ENCODE data around the gene TAAR6. TPM values are rescaled to one million over a fixed set of nuclear protein-coding genes. Genes with fewer than 3 reads are reported as not detected.
A peak's percentile ranks its signal among the peaks of the same experiment; 100 is the strongest.
"Not testable (repeated sequence)": the region's sequence is repeated elsewhere in the genome, so short reads cannot be mapped to it uniquely, and the experiment has no call there.

Gene TAAR6
- total RNA-seq, 1 donor from 2014 or later, result not detected

DNA sequence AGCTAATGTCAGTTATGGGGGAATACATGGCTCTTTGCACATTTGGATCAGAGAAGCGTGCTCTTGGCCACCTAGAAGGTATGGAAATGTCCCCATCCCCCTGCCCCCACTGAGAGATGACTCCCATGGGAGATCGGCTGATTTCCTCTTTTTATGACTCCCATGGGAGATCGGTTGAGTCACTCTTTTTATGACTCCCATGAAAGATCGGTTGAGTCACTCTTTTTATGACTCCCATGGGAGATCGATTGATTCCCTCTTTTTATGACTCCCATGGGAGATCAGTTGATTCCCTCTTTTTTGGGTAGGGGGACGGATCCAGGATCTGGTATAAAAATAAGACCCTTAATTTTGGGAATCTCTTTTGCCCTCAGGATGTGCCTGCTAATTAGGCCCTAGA, 42.3 kb upstream of the TAAR6 start:
- Mint-ChIP-seq H3K27me3 (ENCODE audit: unreplicated experiment) (no peaks in the 10 kb centered on the region), H3K27ac (ENCODE audit: unreplicated experiment) (no peak overlapping the region), H3K4me1 (ENCODE audit: unreplicated experiment) (no peaks in the 10 kb centered on the region), H3K9me3 (ENCODE audit: unreplicated experiment) (no peaks in the 10 kb centered on the region), H3K4me3 (ENCODE audit: unreplicated experiment) (no peak overlapping the region), H3K36me3 (ENCODE audit: low read depth, unreplicated experiment) (no peaks in the 10 kb centered on the region)
- DNase-seq (ENCODE audit: low spot score), result no peak
- TF ChIP-seq, protein P1, sequence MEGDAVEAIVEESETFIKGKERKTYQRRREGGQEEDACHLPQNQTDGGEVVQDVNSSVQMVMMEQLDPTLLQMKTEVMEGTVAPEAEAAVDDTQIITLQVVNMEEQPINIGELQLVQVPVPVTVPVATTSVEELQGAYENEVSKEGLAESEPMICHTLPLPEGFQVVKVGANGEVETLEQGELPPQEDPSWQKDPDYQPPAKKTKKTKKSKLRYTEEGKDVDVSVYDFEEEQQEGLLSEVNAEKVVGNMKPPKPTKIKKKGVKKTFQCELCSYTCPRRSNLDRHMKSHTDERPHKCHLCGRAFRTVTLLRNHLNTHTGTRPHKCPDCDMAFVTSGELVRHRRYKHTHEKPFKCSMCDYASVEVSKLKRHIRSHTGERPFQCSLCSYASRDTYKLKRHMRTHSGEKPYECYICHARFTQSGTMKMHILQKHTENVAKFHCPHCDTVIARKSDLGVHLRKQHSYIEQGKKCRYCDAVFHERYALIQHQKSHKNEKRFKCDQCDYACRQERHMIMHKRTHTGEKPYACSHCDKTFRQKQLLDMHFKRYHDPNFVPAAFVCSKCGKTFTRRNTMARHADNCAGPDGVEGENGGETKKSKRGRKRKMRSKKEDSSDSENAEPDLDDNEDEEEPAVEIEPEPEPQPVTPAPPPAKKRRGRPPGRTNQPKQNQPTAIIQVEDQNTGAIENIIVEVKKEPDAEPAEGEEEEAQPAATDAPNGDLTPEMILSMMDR (IDR thresholded peaks at IDR 0.05; ENCODE audit: unreplicated experiment), result no peak

DNA sequence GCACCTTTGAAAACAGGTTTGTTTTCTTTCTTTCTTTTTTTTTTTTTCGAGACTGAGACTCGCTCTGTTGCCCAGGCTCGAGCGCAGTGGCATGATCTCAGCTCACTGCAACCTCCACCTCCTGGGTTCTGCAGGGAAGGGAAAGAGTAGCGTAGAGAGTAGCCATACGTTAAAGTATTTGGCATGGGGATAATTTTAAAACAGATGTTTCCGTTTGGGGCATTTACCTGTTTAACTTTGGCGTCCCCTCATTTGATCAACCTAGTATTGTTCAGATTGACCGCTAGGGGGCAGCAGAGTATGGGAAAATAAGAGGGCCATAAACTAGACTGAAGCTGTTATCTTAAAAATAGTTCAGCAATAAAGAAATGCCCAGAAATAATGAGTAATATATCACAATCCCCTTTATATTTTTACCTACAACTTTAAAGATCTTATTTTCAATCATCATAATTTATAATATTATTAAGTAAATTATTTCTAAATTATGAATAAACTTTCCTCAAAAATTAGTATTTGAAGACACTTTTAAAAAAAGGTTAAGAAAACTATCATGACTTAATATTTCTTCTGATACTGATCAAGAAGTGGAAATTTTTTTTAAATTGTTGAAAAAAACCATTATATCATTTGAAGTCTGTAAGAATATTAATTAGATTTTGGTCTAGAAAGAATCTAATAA, 39.7 kb upstream of the TAAR6 start:
- Mint-ChIP-seq H3K9me3 (ENCODE audit: unreplicated experiment) (no peaks in the 10 kb centered on the region), H3K36me3 (ENCODE audit: low read depth, unreplicated experiment) (no peaks in the 10 kb centered on the region), H3K27me3 (ENCODE audit: unreplicated experiment) (no peaks in the 10 kb centered on the region), H3K27ac (ENCODE audit: unreplicated experiment) (no peak overlapping the region), H3K4me3 (ENCODE audit: unreplicated experiment) (no peak overlapping the region), H3K4me1 (ENCODE audit: unreplicated experiment) (no peaks in the 10 kb centered on the region)
- DNase-seq (ENCODE audit: low spot score), result peak; percentile 70
- TF ChIP-seq, protein P1 (IDR thresholded peaks at IDR 0.05; ENCODE audit: unreplicated experiment), result peak; percentile 95

DNA sequence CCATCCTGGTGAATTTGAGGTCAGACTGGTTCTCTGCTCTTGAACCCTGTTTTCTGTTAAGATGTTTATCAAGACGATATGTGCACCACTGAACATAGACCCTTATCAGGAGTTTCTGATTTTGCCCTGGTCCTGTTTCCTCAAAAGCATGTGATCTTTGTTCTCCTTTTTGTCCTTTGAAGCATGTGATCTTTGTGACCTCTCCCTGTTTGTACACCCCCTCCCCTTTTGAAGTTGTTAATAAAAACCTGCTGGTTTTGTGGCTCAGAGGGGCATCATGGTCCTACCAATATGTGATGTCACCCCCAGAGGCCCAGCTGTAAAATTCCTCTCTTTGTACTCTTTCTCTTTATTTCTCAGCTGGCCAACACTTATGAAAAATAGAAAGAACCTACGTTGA, 35.6 kb upstream of the TAAR6 start:
- not testable (repeated sequence) for H3K36me3 Mint-ChIP-seq (ENCODE audit: low read depth, unreplicated experiment); DNase-seq (ENCODE audit: low spot score); H3K9me3 Mint-ChIP-seq (ENCODE audit: unreplicated experiment); H3K4me1 Mint-ChIP-seq (ENCODE audit: unreplicated experiment); H3K27ac Mint-ChIP-seq (ENCODE audit: unreplicated experiment); H3K27me3 Mint-ChIP-seq (ENCODE audit: unreplicated experiment); H3K4me3 Mint-ChIP-seq (ENCODE audit: unreplicated experiment)

DNA sequence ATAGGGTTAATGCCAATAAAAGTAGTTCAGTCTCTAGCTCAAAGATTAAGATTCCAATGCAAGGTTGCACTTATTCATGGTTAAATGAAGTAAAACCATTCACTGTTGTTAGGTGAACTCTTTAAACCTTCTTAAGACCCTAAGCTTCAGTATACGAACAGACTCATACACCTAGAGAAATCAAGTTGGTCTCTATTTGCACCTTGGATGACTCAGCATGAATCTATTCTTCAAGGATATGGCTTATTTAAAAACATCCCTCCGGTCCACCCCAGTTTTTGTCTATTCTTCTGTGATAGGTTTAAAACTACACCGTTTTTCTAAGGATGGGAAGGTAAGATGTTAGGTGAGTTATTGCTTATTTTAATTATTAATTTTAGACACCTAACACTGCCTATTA, 33.0 kb upstream of the TAAR6 start:
- DNase-seq (ENCODE audit: low spot score), result no peak
- TF ChIP-seq, protein P1 (IDR thresholded peaks at IDR 0.05; ENCODE audit: unreplicated experiment), result no peak
- Mint-ChIP-seq H3K36me3 (ENCODE audit: low read depth, unreplicated experiment) (no peaks in the 10 kb centered on the region), H3K9me3 (ENCODE audit: unreplicated experiment) (no peaks in the 10 kb centered on the region), H3K27me3 (ENCODE audit: unreplicated experiment) (no peaks in the 10 kb centered on the region), H3K27ac (ENCODE audit: unreplicated experiment) (no peak overlapping the region), H3K4me1 (ENCODE audit: unreplicated experiment) (no peaks in the 10 kb centered on the region), H3K4me3 (ENCODE audit: unreplicated experiment) (no peak overlapping the region)

DNA sequence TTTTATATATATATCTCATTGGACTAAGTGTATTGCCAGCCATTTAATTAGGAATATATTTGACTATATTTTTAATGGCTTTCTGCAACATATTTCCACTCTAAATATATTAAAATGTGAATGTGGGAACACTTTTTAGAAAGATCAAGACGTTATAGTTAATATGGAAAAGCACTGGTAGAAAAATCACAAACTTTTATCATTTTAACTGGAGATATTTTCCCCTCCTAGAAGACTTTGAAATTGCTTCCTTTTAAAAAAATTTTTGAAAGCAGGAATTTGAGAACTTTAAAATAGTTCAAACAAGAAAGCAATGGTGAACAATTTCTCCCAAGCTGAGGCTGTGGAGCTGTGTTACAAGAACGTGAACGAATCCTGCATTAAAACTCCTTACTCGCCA, 32.1 kb upstream of the TAAR6 start, which contains the start of gene TAAR9:
TSS of gene TAAR9 (plus strand) at position 301 of the 400 bp plus-strand sequence. CDS start at position 314, 13 bp downstream.
- no peaks in the 10 kb centered on the region for H3K27me3 Mint-ChIP-seq (ENCODE audit: unreplicated experiment)
- H3K9me3 Mint-ChIP-seq (ENCODE audit: unreplicated experiment), result no peaks in the 10 kb centered on the region
- H3K4me1 Mint-ChIP-seq (ENCODE audit: unreplicated experiment), result no peaks in the 10 kb centered on the region
- TF ChIP-seq, protein P1 (IDR thresholded peaks at IDR 0.05; ENCODE audit: unreplicated experiment), result no peak
- no peaks in the 10 kb centered on the region for H3K36me3 Mint-ChIP-seq (ENCODE audit: low read depth, unreplicated experiment)
- H3K27ac Mint-ChIP-seq (ENCODE audit: unreplicated experiment), result no peak within 1 kb of the TSS
- no peak for DNase-seq (ENCODE audit: low spot score)
- H3K4me3 Mint-ChIP-seq (ENCODE audit: unreplicated experiment), result no peak within 1 kb of the TSS

Measured in endothelial cell (in vitro differentiated cells).